Activated CD4-positive, alpha-beta T cell treated with anti-CD3 and anti-CD28 coated beads, Interleukin-10, Interleukin-2, amounts not matched to agents 100 ng/mL and 50 ng/mL, durations not matched to agents 16 hours and 8 hours (primary cell): ENCODE data around the gene TNFAIP2.

Source experiments
- DNase-seq: peaks from one replicate; pipeline ENCODE4 v3.0.0-alpha.2; 2020

TNFAIP2 gene

GRCh38 chr14:103123634-103124500, 606 bp downstream of the TNFAIP2 start:
- no peak for DNase-seq

DNA sequence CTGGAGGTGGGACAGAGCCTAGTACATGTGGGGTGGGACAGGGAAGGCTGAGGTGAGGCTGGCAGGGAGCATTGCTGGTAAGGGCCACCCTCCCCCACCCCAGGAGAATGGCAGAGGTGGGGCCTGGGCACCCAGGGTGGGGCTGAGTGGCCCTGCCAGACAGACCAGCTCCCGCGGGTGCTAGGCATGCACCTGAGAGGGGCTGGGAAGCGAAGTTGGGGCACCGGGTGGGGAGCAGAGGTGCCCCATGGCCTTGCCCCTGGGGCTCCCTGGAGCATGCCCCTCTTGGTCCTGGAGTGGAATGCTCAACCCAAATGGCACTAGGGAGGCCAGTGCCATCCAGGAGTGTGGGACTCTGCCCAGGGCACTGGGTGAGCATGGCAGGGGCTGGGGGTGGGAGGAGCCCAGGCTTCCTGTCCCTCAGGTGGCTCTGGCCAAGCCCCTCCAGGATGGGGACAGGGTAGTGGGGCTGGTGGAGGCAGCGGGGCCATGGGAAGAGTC, 1.3 kb downstream of the TNFAIP2 start:
- no peak for DNase-seq

- no peak for DNase-seq
These were observed 2.1 kb downstream of the TNFAIP2 start for GRCh38 chr14:103125098-103126070.

GRCh38 chr14:103126088-103126872, 3.0 kb downstream of the TNFAIP2 start:
- no peak for DNase-seq

DNA sequence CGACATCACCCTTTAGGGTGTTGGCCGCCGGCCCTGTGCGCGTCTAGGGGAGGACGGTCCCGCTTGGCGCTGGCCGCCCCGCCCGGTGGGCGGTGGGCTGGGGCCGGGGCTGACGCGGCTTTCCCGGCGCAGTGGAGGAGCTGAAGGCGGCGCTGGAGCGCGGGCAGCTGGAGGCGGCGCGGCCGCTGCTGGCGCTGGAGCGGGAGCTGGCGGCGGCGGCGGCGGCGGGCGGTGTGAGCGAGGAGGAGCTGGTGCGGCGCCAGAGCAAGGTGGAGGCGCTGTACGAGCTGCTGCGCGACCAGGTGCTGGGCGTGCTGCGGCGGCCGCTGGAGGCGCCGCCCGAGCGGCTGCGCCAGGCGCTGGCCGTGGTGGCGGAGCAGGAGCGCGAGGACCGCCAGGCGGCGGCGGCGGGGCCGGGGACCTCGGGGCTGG, 3.6 kb downstream of the TNFAIP2 start:
- DNase-seq: no peak

GRCh38 chr14:103127356-103127755, 4.1 kb downstream of the TNFAIP2 start:
- DNase-seq: no peak

- no peak for DNase-seq
These were observed 4.8 kb downstream of the TNFAIP2 start for GRCh38 chr14:103127861-103128598.

DNA sequence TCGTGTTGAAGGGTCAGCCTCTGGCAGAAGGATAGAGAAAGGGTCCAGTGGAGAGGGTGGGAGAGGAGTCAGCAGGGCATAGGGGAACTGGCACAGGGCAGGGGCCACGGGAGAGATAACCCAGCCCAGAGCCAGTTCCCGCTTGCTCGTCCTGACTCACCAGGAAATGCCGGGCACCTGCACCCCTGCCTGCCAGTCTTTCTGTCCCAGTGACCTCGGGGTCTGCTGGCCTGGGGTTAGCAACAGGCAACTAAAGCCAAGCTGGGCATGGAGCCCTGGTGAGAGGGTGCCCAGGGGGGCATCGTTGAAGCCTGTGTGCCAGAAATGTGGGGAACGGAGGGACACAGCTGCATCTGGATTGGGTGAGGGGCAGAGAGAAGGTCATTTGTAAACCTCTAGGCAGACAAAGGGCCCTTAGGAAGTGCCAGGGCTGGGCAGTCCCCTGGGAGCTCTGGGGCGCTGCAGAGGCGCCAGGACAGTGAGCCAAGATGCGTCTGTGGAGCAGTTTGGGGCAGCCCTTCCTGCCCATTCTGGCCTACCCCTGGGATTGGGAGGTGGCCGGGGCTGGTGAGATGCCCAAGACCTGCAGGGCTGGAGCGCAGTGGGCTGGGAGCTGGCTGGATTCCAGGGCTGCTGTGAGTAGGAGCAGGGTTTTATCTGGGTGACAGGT, 5.5 kb downstream of the TNFAIP2 start:
- DNase-seq: no peak

GRCh38 chr14:103129301-103130016, 6.2 kb downstream of the TNFAIP2 start:
- no peak for DNase-seq

GRCh38 chr14:103130017-103130764, 6.9 kb downstream of the TNFAIP2 start:
- DNase-seq: no peak

GRCh38 chr14:103130965-103131364, 7.7 kb downstream of the TNFAIP2 start:
- DNase-seq: no peak

GRCh38 chr14:103131580-103131979, 8.3 kb downstream of the TNFAIP2 start:
- DNase-seq: no peak

DNA sequence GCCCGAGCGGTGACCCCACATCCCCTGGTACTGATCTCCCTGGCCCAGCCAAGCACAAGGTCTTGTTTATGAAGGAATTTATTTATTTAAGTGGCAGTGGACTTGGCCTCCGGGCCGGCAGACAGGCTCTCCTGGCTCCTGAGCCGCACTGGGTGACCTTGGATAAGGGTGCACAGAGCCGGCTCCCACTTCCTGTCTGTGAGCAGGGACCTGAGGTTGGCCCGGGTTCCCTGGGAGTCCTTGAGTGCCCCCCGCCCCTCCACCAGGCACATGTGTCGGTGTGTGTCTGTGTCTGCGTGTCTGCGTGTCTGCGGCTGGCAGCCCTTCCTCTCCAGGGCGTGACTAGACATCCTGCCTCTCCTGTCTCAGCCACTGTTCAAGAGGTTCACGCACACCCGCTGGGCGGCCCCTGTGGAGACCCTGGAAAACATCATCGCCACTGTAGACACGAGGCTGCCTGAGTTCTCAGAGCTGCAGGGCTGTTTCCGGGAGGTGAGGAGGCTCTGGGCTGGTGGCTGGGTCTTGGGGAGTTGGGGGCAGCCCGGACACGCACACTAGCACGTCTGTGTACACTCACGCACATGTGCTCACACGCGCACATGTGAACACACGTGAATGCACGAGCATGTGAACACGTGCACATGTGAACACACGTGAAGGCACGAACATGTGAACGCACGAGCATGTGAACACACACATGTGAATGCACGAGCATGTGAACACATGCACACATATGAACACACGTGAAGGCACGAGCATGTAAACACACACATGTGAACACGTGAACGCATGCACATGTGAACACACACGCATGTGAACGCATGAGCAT, 9.3 kb downstream of the TNFAIP2 start:
- no peak for DNase-seq

GRCh38 chr14:103133210-103134140, 10.2 kb downstream of the TNFAIP2 start:
- no peak for DNase-seq

GRCh38 chr14:103134405-103134804, 11.1 kb downstream of the TNFAIP2 start:
- DNase-seq: no peak

DNA sequence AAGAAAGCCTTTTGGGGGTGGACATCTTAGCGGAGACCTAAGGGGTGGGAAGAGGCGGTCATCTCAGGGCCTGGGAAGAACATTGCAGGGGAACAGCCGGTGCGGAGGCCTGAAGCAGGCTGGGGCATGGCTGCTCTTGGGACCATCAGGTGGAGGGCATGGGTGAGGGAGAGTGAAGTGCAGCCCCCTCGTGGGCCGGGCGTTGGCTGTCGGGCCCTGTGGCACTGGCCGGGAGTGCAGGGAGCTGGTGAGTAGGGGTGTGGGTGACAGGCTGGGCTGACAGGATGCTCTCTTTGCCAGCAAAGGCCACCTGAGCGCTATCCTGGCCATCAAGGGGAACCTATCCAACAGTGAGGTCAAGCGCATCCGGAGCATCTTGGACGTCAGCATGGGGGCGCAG, 11.7 kb downstream of the TNFAIP2 start:
- no peak for DNase-seq
